Measurements from ENCODE around the gene BACH2.

The BACH2 gene

DNA sequence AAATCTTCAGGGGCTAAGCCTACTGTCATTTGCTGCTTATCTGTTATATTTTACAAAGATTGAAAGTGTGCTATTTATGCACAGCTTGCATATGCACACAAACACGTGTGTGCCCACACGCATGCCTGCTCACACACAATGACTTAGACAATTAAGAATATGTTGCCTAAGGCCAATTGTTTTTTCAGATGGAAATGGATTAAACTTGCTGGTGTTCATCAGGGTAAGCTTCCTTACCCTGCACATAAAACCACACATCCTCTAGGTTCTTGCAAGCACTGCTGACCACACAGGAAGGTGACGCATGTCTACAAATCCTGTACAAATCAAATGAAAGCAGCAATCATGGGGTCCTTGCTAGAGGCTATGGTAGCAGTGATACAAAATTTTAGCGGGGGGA, 344.0 kb downstream of the BACH2 start:
- TF ChIP-seq, protein P1, sequence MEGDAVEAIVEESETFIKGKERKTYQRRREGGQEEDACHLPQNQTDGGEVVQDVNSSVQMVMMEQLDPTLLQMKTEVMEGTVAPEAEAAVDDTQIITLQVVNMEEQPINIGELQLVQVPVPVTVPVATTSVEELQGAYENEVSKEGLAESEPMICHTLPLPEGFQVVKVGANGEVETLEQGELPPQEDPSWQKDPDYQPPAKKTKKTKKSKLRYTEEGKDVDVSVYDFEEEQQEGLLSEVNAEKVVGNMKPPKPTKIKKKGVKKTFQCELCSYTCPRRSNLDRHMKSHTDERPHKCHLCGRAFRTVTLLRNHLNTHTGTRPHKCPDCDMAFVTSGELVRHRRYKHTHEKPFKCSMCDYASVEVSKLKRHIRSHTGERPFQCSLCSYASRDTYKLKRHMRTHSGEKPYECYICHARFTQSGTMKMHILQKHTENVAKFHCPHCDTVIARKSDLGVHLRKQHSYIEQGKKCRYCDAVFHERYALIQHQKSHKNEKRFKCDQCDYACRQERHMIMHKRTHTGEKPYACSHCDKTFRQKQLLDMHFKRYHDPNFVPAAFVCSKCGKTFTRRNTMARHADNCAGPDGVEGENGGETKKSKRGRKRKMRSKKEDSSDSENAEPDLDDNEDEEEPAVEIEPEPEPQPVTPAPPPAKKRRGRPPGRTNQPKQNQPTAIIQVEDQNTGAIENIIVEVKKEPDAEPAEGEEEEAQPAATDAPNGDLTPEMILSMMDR (conservative IDR thresholded peaks at IDR 0.05; ENCODE audit: low read depth, low read length): no peak
- H3K4me3 ChIP-seq (ENCODE audit: low read depth, low read length): no peak overlapping the region
- DNase-seq (ENCODE audit: low read depth): peak; percentile 76

DNA sequence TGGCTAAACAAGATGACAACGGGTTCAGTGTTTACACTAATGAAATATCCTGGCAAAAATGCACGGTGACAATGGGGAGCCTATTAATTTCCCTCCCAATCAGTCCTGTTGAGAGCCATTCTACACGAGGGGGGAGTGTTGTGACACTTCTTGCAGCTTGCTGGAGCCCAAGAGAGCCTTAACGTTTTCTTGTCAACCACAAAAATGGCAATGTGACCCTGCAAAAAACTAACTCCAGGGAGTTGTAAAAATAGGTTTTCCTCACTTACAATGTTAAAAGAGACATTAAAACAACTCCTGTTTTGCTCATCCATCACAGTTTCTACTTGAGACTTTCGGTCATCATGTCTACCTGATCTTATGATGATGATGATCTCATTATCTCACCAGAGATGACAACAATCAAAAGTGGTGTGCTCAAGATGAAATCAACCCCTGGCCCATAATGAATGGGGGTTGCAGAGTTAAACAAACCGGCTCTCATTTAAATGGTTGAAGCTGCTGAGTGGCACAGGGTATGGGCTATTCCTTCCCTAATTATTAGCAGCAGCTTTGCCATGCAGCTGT, 344.5 kb downstream of the BACH2 start:
- TF ChIP-seq, protein P1 (conservative IDR thresholded peaks at IDR 0.05; ENCODE audit: low read depth, low read length): no peak
- H3K4me3 ChIP-seq (ENCODE audit: low read depth, low read length): no peak overlapping the region
- DNase-seq (ENCODE audit: low read depth): no peak

DNA sequence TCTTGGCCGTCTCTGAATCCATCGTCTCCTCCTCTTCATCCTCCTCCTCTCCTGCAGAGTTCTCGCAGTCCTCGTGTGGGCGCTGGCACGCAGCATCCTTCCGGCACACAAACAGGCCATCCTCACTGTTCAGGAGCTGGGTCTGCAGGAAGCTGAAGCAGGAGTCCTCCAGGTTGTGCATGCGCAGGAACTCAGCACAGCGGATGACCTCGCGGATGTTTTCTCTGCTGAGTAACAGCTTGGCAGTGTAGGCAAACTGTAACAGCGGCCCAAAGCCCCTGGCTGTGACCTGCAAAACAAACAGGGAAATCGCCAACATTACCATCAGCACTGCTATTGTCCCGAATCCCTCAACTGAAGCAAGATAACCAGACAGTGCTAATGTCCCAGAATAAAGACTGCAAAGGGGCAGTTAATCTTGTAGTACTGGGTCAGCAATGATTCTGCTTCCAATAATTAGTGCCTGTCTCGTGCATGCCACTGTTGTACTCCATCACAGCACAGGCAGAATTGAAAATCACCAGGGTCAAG, 345.0 kb downstream of the BACH2 start:
- no peak overlapping the region for H3K4me3 ChIP-seq (ENCODE audit: low read depth, low read length)
- peak; percentile 62 for DNase-seq (ENCODE audit: low read depth)
- TF ChIP-seq, protein P1 (conservative IDR thresholded peaks at IDR 0.05; ENCODE audit: low read depth, low read length): peak; percentile 11

DNA sequence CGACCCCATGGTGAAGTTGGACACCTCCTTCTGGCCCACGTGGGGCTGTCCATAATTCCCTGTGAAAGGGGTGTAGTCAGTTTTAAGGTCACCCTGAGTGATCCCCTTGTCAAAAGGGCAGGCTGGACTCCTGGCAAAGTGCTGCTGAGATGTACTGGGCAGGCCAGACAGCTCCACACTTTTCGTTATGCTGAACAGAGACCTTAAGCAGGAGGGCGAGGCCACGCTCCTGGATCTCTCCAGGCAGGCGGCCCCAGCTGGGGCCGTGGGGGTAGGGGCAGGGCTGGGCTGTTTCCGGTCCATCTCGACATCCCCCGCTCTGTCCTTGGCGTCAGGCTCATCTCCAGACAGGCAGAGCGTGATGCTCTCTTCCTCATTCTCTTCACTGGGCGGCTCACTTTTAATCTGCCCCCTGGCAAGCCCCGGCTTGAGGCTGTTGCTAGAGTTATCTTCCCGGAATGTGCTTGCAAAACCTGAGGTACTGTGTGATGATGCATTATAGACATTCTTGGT, 345.7 kb downstream of the BACH2 start:
- TF ChIP-seq, protein P1 (conservative IDR thresholded peaks at IDR 0.05; ENCODE audit: low read depth, low read length): no peak
- H3K4me3 ChIP-seq (ENCODE audit: low read depth, low read length): no peak overlapping the region
- DNase-seq (ENCODE audit: low read depth): peak; percentile 62

DNA sequence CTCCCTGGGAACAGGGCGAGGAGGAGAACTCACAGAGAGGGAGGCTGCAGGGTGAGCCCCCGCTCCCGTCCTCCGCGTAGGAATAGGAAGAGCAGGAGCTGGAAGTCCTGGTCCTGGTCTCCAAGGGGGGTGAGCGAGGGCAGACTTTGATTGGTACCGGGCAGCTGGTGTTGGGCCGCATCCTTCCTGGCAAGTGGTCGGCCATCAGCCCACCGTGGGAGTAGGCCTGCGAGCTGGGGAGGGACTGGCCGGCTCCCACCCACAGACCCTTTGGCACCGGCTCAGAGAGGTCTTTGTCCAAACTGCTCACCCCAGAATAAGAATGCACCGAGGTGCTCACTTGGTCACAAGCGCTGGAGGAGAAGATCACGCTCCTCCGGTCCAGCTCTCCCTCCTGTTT, 346.2 kb downstream of the BACH2 start:
- no peak overlapping the region for H3K4me3 ChIP-seq (ENCODE audit: low read depth, low read length)
- DNase-seq (ENCODE audit: low read depth): no peak
- TF ChIP-seq, protein P1 (conservative IDR thresholded peaks at IDR 0.05; ENCODE audit: low read depth, low read length): no peak

DNA sequence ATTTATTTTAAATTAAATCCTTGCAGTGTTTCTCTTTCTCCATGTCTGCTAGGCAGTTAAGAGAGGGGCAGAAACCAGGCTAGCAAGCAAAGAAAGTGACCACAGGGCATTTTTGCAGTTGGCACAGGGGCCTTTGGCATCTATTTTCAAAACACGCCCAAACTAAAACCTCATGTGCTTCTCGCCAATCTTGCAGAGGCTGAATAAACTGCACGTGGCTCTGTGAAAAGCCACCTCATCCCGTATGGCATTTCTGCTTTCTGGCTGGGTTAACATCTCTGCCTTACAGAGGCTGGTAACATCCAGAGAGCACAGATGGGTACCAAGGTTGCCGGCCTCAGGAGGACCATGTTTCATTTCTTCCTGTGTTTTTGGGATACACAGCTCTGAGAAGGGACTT, 347.8 kb downstream of the BACH2 start:
- TF ChIP-seq, protein P1 (conservative IDR thresholded peaks at IDR 0.05; ENCODE audit: low read depth, low read length): no peak
- H3K4me3 ChIP-seq (ENCODE audit: low read depth, low read length): no peak overlapping the region
- no peak for DNase-seq (ENCODE audit: low read depth)

DNA sequence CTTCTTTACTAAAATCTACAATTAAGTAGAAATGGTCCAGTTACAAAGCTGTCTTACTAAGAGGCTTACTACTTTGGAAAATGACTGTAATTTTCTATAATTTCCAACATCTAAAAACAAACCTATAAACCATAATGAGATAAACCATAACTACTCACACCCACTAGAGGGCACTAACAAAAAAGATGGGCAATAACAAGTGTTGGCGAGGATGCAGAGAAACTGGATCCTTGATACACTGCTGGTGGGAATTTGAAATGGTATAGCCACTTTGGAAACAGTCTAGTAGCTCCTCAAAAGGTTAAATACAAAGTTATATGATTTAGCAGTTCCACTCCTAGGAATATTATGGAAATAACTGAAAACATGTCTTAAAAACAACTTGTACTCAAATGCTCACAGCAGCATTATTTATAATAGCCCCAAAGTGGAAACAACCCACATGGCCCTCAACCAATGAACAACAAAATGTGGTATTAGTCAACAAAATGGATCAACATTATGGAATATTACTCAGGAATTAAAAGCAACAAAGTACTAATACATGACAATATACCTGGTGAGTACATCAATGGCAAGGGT, 351.7 kb downstream of the BACH2 start:
- TF ChIP-seq, protein P1 (conservative IDR thresholded peaks at IDR 0.05; ENCODE audit: low read depth, low read length): peak; percentile 58
- no peak overlapping the region for H3K4me3 ChIP-seq (ENCODE audit: low read depth, low read length)
- DNase-seq (ENCODE audit: low read depth): peak; percentile 53
